GM21381 (cell line): ENCODE data around the gene GZMM.

ENCODE experiments used
- ATAC-seq: cut with Tn5 transposase; IDR thresholded peaks from one replicate; pipeline ENCODE4 v1.9.1; 2021; ENCODE audit warnings: mild to moderate bottlenecking, moderate library complexity; ENCODE audit not compliant: unreplicated experiment

The GZMM gene

GRCh38 chr19:594265-594870 lies 50.5 kb downstream of the GZMM start:
- ATAC-seq = no peak

- ATAC-seq = no peak
Observed at GRCh38 chr19:595326-596262, 51.7 kb downstream of the GZMM start.

DNA sequence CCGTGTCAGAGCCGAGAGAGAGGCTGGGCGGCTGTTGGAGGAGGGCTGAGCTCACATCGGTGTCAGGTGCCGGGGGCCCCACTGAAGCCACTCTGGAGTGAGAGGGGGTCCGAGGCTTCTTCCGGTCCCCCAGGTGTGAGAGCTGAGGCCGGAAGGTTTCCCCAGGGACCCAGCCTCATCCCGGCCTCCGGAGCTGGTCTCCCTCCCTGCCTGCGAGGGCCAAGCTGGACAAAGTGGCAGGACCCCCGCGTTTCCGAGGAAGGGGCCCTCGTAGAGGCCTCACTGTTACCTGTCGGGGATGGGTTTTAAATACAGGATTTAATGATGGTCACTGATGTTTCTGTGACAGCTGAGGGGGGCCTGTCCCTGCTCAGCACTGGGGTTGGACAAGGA lies 52.4 kb downstream of the GZMM start:
- no peak for ATAC-seq

GRCh38 chr19:597406-598315 lies 53.8 kb downstream of the GZMM start:
- no peak for ATAC-seq
